HG03025 (cell line): ENCODE measurements around the gene CCDC174.
"Not testable (repeated sequence)": the region's sequence is repeated elsewhere in the genome, so short reads cannot be mapped to it uniquely, and the experiment has no call there.

Source experiments
- ATAC-seq: cut with Tn5 transposase; IDR thresholded peaks from one replicate; pipeline ENCODE4 v1.9.1; 2021; ENCODE audit warnings: mild to moderate bottlenecking, moderate library complexity; ENCODE audit not compliant: unreplicated experiment, low FRiP score

Gene CCDC174

GRCh38 chr3:14651440-14652251 lies at the start of gene CCDC174:
CCDC174 (plus strand) TSS chr3:14651762; CDS start chr3:14651837, 75 bp downstream.
- peak; percentile 99 for ATAC-seq

- no peak for ATAC-seq
Measured at GRCh38 chr3:14602006-14602803, 49.4 kb upstream of the CCDC174 start.

GRCh38 chr3:14602804-14603644 lies 48.5 kb upstream of the CCDC174 start:
- ATAC-seq = no peak

- ATAC-seq = no peak
Measured at GRCh38 chr3:14605067-14605466, 46.5 kb upstream of the CCDC174 start.

- ATAC-seq = no peak
Measured at GRCh38 chr3:14605744-14606143, 45.8 kb upstream of the CCDC174 start.

GRCh38 chr3:14606669-14607339 lies 44.8 kb upstream of the CCDC174 start:
- ATAC-seq = no peak

GRCh38 chr3:14608298-14608697 lies 43.3 kb upstream of the CCDC174 start:
- ATAC-seq = no peak

- not testable (repeated sequence) for ATAC-seq
Measured at GRCh38 chr3:14609058-14609457, 42.5 kb upstream of the CCDC174 start.

GRCh38 chr3:14609506-14609905 lies 42.1 kb upstream of the CCDC174 start:
- ATAC-seq = no peak

GRCh38 chr3:14609941-14610340 lies 41.6 kb upstream of the CCDC174 start:
- no peak for ATAC-seq

GRCh38 chr3:14614189-14614588 lies 37.4 kb upstream of the CCDC174 start:
- ATAC-seq = no peak

GRCh38 chr3:14614862-14615261 lies 36.7 kb upstream of the CCDC174 start:
- no peak for ATAC-seq

- ATAC-seq = no peak
Measured at GRCh38 chr3:14616606-14617507, 34.7 kb upstream of the CCDC174 start.

GRCh38 chr3:14617508-14618023 lies 34.0 kb upstream of the CCDC174 start:
- ATAC-seq = no peak

- ATAC-seq = no peak
Measured at GRCh38 chr3:14619605-14620004, 32.0 kb upstream of the CCDC174 start.

GRCh38 chr3:14620512-14620911 lies 31.1 kb upstream of the CCDC174 start:
- no peak for ATAC-seq

- no peak for ATAC-seq
Measured at GRCh38 chr3:14621093-14621492, 30.5 kb upstream of the CCDC174 start.

GRCh38 chr3:14622368-14622767 lies 29.2 kb upstream of the CCDC174 start:
- no peak for ATAC-seq

GRCh38 chr3:14623569-14624051 lies 28.0 kb upstream of the CCDC174 start:
- no peak for ATAC-seq
